Measurements from ENCODE around the gene IGSF21. TPM values are rescaled to one million over a fixed set of nuclear protein-coding genes. Genes with fewer than 3 reads are reported as not detected.

IGSF21 gene
- total RNA-seq, 1 donor: not detected

GRCh38 chr1:18121072-18121820, 13.6 kb downstream of the IGSF21 start:
- Histone ChIP-seq H3K4me2 (ENCODE audit: insufficient read depth, low read length) (no peak overlapping the region), H2AFZ (ENCODE audit: low read length) (no peak overlapping the region)

GRCh38 chr1:18123467-18123992, 15.9 kb downstream of the IGSF21 start:
- no peaks in the 10 kb centered on the region for H3K4me1 ChIP-seq (ENCODE audit: insufficient read depth, low read length)
- no peak overlapping the region for H2AFZ ChIP-seq (ENCODE audit: low read length)
- no peaks in the 10 kb centered on the region for H3K27me3 ChIP-seq (ENCODE audit: insufficient read depth, low read length)
- TF ChIP-seq, protein P1, sequence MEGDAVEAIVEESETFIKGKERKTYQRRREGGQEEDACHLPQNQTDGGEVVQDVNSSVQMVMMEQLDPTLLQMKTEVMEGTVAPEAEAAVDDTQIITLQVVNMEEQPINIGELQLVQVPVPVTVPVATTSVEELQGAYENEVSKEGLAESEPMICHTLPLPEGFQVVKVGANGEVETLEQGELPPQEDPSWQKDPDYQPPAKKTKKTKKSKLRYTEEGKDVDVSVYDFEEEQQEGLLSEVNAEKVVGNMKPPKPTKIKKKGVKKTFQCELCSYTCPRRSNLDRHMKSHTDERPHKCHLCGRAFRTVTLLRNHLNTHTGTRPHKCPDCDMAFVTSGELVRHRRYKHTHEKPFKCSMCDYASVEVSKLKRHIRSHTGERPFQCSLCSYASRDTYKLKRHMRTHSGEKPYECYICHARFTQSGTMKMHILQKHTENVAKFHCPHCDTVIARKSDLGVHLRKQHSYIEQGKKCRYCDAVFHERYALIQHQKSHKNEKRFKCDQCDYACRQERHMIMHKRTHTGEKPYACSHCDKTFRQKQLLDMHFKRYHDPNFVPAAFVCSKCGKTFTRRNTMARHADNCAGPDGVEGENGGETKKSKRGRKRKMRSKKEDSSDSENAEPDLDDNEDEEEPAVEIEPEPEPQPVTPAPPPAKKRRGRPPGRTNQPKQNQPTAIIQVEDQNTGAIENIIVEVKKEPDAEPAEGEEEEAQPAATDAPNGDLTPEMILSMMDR (IDR thresholded peaks at IDR 0.05; ENCODE audit: extremely low read depth, low read depth, low read length): no peak
- H3K79me2 ChIP-seq (ENCODE audit: insufficient read depth, low read length): no peaks in the 10 kb centered on the region
- H3K4me3 ChIP-seq (ENCODE audit: insufficient read depth, low read length): no peak overlapping the region
- no peaks in the 10 kb centered on the region for H3K36me3 ChIP-seq (ENCODE audit: insufficient read depth, low read length)
- H3K4me2 ChIP-seq (ENCODE audit: insufficient read depth, low read length): no peak overlapping the region
- H4K20me1 ChIP-seq (ENCODE audit: insufficient read depth, low read length): no peaks in the 10 kb centered on the region
- H3K27ac ChIP-seq (ENCODE audit: low read depth, low read length): no peak overlapping the region
- no peaks in the 10 kb centered on the region for H3K9me3 ChIP-seq (ENCODE audit: low read depth, low read length)
- DNase-seq (ENCODE audit: insufficient read length, low spot score, missing footprints): no peak

More at GRCh38 chr1:18121072-18121820, 13.6 kb downstream of the IGSF21 start:
- Histone ChIP-seq H4K20me1 (ENCODE audit: insufficient read depth, low read length) (no peaks in the 10 kb centered on the region), H3K4me1 (ENCODE audit: insufficient read depth, low read length) (no peaks in the 10 kb centered on the region), H3K9me3 (ENCODE audit: low read depth, low read length) (no peaks in the 10 kb centered on the region), H3K27me3 (ENCODE audit: insufficient read depth, low read length) (no peaks in the 10 kb centered on the region), H3K4me3 (ENCODE audit: insufficient read depth, low read length) (no peak overlapping the region), H3K27ac (ENCODE audit: low read depth, low read length) (no peak overlapping the region), H3K36me3 (ENCODE audit: insufficient read depth, low read length) (no peaks in the 10 kb centered on the region), H3K79me2 (ENCODE audit: insufficient read depth, low read length) (no peaks in the 10 kb centered on the region)
- peak; percentile 23 for DNase-seq (ENCODE audit: insufficient read length, low spot score, missing footprints)
- TF ChIP-seq, protein P1 (IDR thresholded peaks at IDR 0.05; ENCODE audit: extremely low read depth, low read depth, low read length): no peak

- Histone ChIP-seq H3K79me2 (ENCODE audit: insufficient read depth, low read length) (no peaks in the 10 kb centered on the region), H3K9me3 (ENCODE audit: low read depth, low read length) (no peaks in the 10 kb centered on the region), H4K20me1 (ENCODE audit: insufficient read depth, low read length) (no peaks in the 10 kb centered on the region), H3K4me1 (ENCODE audit: insufficient read depth, low read length) (no peaks in the 10 kb centered on the region), H2AFZ (ENCODE audit: low read length) (no peak overlapping the region), H3K36me3 (ENCODE audit: insufficient read depth, low read length) (no peaks in the 10 kb centered on the region), H3K27me3 (ENCODE audit: insufficient read depth, low read length) (no peaks in the 10 kb centered on the region), H3K4me3 (ENCODE audit: insufficient read depth, low read length) (no peak overlapping the region), H3K27ac (ENCODE audit: low read depth, low read length) (no peak overlapping the region), H3K4me2 (ENCODE audit: insufficient read depth, low read length) (no peak overlapping the region)
- no peak for DNase-seq (ENCODE audit: insufficient read length, low spot score, missing footprints)
- TF ChIP-seq, protein P1 (IDR thresholded peaks at IDR 0.05; ENCODE audit: extremely low read depth, low read depth, low read length): no peak
These were observed 17.4 kb downstream of the IGSF21 start for GRCh38 chr1:18124977-18125376.

DNA sequence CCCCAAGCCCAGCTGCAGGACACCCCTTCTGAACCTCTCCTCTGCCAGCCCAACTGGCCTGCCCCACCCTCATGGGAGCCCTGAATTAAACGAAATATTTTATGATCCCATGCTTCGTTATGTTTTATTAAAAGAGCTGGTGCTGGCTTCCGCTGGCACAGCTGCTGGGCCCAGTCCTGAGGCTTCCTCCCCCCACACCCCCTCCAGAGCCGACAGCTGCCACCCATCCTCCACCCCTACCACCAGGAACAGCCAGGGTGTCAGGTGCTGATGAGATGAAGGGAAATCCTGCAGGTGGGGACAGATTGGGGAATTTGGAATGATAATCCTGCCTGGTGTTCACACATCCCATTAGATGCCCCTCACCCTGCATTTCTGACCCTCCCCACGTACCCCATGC, 19.0 kb downstream of the IGSF21 start:
- H3K4me3 ChIP-seq (ENCODE audit: insufficient read depth, low read length): no peak overlapping the region
- H3K9me3 ChIP-seq (ENCODE audit: low read depth, low read length): no peaks in the 10 kb centered on the region
- no peak overlapping the region for H2AFZ ChIP-seq (ENCODE audit: low read length)
- no peaks in the 10 kb centered on the region for H3K27me3 ChIP-seq (ENCODE audit: insufficient read depth, low read length)
- no peaks in the 10 kb centered on the region for H3K4me1 ChIP-seq (ENCODE audit: insufficient read depth, low read length)
- no peak overlapping the region for H3K27ac ChIP-seq (ENCODE audit: low read depth, low read length)
- no peaks in the 10 kb centered on the region for H3K79me2 ChIP-seq (ENCODE audit: insufficient read depth, low read length)
- H3K4me2 ChIP-seq (ENCODE audit: insufficient read depth, low read length): no peak overlapping the region
- DNase-seq (ENCODE audit: insufficient read length, low spot score, missing footprints): no peak
- no peaks in the 10 kb centered on the region for H4K20me1 ChIP-seq (ENCODE audit: insufficient read depth, low read length)
- H3K36me3 ChIP-seq (ENCODE audit: insufficient read depth, low read length): no peaks in the 10 kb centered on the region
- TF ChIP-seq, protein P1 (IDR thresholded peaks at IDR 0.05; ENCODE audit: extremely low read depth, low read depth, low read length): no peak
